HS-27A (cell line): ENCODE data around the gene PLCD4.
A peak's percentile ranks its signal among the peaks of the same experiment; 100 is the strongest.

Source experiments
- DNase-seq: peaks from one replicate; pipeline ENCODE4 v3.0.0-alpha.2; 2012; ENCODE audit warnings: low read depth, missing footprints

Gene PLCD4

DNA sequence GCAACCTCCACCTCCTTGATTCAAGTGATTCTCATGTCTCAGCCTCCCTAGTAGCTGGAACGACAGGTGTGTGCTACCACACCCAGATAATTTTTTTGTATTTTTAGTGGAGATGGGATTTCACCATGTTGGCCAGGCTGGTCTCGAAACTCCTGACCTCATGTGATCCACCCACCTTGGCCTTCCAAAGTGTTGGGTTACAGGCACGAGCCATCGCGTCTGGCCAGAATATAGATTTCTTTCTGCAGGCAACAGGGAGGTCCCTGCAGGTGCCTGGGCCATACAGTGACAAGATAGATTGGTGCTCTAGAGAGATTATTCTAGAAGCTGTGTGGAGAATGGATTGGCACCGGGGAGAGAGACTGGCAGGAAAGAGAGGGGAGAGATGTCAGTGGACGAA is 13.3 kb downstream of the PLCD4 start:
- no peak for DNase-seq

DNA sequence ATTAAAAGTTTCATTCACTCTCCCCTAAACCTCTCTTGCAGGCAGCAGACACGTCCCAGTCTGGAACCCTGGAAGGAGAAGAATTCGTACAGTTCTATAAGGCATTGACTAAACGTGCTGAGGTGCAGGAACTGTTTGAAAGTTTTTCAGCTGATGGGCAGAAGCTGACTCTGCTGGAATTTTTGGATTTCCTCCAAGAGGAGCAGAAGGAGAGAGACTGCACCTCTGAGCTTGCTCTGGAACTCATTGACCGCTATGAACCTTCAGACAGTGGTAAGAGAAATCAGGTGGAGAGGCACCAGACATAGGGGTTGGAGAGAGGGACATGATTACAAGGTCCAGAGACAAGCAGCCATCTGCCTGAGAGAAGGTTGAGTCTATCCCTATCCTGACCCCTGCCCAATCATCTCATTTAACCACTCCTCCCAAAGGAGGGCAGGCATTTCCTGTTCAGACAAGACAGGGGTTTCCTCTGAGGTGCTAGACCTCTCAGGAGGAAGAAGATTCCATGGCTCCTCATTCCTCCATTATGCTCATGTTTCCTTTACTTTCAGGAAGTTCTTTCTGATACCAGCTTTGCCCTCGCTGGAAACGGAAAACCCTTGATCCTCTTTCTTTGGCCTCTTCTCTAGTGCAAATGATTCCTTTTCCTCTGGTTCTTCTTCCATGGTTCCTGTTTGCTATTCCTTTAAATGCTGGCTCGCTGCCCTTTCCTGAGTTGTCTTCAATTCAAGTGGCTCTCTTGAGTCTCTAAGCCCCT is 15.1 kb downstream of the PLCD4 start:
- no peak for DNase-seq

DNA sequence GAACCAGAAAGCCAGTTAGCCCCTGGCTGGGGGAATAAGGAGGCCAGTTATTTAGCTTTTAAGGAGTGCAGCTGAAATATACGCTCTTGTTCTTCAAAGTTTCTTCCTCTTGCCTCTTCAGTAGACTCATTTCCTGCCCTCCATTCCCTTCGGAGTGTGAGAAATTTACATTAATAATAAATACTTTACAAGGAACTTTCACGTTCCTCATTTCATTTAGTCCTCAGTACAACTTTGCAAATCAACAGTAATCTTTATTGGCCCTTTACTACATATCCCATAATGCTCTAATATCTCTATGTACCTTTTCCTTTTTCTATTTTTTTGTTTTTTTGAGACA is 15.6 kb downstream of the PLCD4 start:
- no peak for DNase-seq

DNA sequence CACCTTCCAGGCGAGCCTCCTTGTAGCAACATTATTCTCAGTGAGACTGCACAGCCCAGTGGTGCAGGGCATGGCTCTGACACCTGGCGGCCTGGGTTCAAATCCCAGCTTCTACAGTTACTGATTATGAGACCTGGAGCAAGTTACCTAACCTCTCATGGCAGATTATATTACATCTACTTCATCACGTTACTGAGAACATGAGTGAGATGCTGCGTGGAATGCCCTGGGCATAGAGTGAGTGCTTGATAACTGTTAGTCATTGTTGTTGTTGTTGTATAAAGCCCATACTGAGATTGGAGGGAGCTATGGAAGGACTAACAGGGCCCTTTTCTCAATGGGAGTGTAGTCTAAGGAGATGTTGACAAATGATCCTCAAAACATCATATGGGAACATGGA is 18.7 kb downstream of the PLCD4 start:
- DNase-seq = no peak

DNA sequence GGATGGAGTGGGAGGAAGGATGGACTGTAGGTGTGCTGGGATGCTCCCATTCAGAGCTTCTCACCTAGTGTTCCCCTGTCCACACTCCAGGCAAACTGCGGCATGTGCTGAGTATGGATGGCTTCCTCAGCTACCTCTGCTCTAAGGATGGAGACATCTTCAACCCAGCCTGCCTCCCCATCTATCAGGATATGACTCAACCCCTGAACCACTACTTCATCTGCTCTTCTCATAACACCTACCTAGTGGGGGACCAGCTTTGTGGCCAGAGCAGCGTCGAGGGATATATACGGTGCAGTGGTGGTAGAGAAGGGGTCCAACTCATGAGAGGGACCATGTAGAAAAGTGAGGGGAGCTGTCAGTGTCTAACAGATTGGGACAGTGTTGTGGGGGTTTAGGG is 20.2 kb downstream of the PLCD4 start:
- no peak for DNase-seq

DNA sequence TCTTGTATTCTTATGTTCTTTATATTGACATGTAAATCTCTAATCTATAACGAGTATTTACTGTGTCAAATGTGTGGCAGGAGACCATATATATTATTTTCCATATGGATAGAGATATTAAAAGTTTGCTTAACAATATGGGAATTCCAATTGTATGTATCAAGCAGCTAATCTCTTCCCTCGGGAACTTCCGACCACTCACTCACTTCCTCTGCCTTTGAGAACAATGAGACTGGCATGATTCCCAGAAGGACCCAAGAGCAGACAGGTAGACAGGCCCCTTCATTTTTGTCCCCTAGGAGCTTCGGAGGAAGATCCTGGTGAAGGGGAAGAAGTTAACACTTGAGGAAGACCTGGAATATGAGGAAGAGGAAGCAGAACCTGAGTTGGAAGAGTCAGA is 24.1 kb downstream of the PLCD4 start:
- no peak for DNase-seq

DNA sequence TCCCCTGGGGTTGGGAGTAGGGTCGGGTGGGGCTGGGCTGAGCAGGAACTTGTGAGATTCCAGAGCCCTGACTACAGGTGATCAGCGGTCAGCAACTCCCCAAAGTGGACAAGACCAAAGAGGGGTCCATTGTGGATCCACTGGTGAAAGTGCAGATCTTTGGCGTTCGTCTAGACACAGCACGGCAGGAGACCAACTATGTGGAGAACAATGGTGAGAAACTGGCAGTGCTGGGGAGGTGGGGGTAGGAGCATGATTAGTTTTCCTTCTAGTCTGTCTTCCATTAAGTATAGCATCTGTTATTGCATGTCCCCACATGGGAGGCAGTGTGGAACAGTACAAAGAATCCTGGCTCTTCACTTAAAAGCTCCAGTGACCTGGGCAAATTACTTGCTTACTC is 28.0 kb downstream of the PLCD4 start:
- no peak for DNase-seq

DNA sequence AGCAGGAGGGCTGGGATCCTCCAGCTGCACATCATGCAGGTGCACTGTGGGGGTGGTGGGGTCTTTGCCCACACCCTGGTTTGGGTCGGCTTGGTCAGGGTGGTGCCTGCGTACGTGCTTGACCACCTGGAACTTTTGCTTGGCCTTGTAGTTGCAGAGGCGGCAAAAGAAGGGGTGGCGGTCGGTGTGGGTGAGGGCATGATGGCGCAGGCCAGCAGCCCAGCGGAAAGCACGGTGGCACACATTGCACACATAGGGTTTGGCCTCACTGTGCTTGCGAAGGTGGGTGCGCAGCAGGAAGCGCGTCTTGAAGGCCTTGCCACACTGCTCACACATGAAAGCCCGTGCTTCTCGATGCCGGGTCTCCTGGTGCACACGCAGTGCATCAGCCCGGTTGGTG is 30.7 kb downstream of the PLCD4 start:
- DNase-seq = no peak

DNA sequence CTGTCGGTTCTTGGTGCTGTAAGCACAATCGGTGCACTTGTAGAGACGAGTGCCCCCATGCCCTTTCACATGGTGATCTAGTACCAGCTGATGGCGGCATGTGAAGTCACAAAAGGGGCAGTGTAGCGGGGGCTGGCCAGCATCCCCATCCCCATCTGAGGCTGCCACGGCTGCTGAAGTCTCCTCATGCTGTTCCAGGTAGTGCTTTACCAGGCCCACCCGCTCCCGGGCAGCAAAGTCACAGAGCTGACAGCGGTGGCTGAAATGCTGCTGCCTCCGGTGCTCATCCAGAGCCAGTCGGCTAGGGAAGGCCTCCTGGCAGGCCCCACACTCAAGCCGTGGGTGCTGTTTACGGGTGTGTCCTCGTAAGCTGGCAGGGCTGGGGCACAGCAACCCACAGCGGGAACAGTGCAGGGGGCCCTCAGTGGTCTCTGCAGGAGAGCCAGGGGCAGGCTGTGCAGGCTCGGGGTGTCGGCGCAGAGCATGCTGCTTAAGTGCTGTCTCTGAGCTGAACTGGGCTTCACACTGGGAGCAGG is 34.5 kb downstream of the PLCD4 start:
- DNase-seq = no peak

DNA sequence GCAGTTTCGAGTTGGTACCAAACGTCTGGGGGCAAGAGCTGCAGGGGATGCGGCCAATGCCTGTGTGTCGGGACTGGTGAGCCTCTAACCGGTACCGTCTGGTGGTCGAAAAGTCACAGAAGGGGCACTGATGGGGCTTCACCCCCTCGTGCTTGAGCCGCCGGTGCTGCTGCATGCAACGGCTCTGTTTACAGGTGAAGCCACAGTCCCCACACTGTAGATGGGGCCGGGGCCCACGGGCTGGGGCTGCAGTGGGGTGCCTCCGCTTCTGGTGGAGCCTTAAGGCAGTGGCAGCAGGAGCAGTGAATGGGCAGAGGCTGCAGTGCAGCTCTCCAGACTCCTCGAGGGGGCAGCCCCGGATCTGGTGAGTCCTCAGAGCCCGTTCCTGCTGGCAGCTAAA is 35.1 kb downstream of the PLCD4 start:
- no peak for DNase-seq

DNA sequence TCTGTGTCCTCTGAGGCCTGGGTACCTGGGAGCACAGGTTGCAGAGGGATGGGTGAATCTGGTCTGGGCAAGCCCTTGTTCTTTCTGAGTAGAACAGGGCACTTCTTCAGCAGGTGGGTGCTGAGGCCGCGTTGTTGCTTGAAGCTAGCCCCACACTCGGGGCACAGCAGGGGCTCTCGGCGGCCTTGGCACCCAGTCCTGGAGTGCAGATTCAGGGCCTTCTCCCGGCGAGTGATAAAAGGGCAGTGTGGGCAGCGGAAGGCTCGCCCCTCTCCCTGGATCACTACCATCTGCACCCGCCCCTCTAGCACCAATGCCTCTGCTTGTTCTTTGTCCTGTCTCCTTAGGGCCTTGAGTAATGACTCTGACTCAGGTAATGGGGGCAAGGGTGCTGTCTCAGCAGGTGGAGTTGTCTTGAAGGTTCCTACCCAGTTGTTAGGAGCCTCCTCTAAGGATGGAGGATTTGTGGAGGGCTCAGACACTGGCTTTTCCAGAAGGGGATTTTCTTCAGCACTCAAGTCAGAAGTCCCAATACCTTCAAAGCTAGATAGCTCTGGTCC is 36.1 kb downstream of the PLCD4 start:
- no peak for DNase-seq

DNA sequence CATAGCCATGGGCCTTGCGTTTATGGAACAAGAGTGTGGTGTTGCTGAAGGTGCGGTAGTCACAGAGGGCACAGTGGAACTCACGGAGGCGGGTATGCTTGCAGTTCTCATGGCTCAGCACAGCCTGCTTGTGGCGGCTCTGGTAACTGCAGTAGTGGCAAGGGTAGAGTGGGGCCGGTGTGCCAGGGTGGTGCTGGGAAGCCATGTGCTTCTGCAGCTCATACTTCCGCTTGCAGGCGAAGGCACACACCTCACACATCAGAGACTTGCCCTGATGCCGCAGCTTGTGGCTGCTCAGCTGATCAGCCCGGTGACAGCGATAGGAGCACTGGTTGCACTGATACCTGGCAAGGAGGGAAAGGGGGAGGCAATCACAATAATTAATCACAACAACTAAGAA is 37.0 kb downstream of the PLCD4 start:
- DNase-seq = no peak

DNA sequence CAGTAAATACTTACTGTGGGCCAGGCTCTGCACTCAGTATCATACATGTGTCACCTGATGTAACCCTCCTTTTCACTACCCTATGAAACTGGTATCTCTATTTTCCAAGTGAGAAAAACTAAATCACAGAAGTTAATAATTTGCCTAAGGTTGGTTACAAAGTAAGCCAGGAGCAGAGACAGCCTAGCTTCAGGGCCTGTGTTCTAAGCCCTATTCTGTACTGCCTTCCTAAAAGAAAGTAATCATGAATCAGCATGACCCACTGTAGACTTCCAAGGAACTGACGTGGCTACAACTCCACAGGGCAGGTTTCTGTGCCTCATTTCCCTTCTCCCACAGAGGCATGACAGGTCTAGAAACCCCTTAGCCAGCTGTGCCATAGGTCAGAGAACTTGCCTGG is 37.4 kb downstream of the PLCD4 start:
- DNase-seq = no peak

DNA sequence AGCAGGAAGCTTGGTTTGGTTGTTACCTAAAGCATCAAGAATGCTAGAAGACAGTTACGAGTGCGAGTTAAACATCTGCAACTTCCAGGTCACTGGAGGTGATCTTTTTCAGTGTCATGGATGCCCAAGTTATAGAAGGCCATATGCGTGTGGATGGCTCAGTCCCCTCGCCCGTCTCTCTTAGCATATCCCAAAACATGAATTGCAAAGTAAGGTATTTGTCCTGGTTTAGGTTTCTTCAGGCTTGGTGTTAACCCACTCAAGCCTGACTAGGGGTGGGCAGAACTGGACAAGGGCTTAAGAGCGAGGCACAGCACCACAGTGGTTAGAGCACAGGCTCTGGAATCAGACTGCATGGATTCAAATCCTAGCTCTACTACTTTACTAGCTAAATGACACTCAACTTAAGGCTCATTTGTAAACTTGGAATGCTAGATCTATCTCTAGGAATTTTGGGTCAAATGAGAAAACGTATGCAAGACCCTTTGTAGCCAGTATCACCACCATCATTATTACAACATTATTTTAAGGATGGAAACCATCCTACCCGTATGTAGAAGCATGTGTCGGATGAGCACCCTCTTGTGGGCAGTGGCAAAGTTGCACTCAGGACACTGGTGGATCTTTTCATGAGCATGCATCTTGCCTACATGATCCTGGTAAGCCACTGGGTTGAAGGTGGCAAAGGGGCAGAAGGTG is 40.5 kb downstream of the PLCD4 start:
- no peak for DNase-seq

DNA sequence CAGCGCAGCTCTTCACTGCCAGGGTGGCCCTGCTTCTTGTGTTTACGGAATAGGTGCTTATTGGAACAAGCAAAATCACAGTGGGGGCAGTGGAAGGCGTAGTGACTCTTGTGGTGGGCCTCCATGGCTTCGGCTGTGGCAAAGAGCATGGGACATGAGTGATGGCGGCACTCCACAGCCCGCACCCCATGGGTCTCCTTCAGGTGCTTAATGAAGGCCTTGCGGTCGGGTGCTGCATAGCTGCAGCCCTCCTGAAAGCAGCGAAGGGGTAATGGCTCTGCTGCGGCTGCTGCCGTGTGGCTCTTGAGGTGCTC is 41.0 kb downstream of the PLCD4 start:
- DNase-seq = no peak

DNA sequence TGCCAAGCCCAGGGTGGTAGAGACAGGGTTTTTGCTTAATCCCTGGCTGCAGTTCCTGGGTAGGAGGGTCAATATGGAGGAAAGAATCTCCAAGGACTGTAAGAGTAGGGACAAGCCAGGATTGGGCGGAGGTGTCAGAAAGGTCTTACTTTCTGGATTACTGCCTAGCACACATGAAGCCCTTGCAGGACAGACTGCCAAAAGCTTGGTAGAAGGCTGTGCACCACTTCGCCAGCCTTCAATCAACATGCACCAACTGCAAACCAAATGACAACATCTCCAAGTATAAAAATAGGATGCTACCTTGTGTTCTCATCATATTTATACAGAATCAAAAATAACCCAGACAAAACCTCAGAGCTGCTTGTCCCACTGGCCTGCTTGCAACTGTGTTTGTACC is 48.1 kb downstream of the PLCD4 start:
- no peak for DNase-seq

DNA sequence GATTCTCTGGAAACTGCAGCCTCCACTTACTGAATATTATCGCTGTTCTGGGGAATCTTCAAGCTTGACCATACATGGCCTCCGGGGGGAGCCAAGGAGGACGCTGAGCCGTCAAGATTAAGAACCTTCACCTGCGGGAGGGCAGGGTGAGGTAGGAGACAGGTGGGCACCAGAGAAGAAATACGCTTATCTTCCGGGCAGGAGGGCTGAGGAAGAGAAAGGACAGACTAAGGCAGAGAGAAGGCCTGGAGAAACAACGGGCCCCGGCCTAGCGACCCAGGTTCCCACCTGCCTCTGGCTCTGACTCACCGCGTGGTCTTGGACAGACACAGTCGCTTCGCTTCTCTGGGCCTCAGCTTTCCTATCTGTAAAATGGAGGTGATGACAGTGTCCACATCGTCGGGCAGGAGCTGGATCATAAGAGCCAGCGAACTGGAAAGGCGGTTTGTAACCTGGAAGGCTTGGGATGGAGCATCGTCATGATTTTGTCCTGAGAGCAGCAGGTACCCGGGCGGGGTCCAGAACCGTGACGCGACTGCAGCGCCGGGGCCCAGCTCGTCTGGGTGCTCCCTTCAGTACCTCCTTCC is 51.1 kb downstream of the PLCD4 start:
- no peak for DNase-seq

DNA sequence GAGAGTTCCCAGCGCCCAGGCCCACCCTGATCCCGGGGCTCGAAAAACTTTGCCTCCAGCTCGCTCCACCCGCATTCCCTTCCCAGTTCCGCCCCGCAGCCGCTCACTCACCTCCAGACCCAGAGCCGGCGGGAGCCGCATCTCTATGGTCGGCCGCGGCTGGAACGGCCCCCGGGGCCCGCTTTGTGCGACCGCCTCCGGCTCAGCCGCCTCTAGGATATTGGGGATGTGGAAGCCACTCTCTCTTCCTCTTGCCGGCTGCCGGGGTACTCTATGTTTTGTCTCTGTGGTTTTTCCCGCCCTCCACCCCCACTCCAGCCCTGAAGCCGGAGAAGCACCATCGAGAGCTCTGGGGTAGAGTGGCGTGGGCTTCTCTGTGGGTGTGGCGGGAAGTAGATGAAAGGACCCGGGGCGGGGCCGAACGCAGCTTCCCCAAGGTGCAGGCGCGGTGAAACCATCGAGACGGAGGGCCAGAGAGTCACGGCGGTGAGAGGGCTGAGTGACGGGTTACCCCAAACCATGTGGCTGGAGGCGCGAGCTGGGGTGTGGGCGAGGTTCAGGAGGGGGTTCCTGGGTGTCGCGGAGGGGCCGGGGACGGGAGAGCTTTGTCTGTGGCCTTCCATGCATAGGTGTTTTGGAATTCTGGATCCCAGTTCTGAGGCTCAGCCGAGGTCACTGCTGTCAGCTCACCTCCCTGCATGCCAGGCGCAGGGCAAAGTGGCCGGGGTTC is 51.7 kb downstream of the PLCD4 start, which contains the start of the genes BCS1L and ZNF142:
BCS1L (plus strand) TSS at position 426 of the 730 bp plus-strand sequence. CDS start 1,305 bp downstream, outside the sequence.
ZNF142 (minus strand) TSS at position 366 of the 730 bp plus-strand sequence. CDS start 3,194 bp downstream, outside the sequence.
- DNase-seq = peak; percentile 61

DNA sequence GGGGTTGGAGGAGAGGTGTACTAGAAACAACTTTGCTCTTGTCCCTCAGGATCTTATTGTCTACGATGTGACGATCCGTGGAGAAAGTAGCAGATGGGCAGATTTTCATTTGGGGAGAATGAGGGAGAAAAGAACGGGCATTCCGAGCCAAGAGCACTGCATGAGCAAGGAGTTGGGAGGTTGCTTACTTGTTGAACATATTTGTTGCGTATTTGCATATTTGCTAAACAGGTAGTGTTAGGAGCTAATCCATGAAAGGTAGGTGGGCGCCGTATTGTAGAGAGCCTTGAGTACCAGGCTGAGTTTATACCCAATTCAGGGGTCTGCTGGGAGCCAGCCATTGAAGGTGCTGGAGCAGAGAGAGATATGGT is 52.3 kb downstream of the PLCD4 start:
- no peak for DNase-seq

DNA sequence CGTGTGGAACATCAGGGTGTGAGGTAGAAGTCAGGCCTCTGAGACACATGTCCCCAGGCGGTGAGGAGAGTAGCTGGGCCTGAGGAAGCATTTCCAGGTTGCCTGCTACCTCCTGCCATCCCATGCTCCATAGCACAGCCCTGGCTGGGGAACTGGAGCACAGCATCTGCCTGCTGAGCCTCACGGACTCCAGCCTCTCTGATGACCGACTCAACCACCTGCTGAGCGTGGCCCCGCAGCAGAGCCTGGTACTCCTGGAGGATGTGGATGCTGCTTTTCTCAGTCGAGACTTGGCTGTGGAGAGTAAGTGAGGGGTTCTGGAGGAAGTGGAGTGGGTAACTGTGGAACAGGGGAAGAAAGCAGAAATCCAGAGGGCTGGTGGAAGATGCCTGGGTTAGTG is 54.7 kb downstream of the PLCD4 start:
- DNase-seq = no peak

DNA sequence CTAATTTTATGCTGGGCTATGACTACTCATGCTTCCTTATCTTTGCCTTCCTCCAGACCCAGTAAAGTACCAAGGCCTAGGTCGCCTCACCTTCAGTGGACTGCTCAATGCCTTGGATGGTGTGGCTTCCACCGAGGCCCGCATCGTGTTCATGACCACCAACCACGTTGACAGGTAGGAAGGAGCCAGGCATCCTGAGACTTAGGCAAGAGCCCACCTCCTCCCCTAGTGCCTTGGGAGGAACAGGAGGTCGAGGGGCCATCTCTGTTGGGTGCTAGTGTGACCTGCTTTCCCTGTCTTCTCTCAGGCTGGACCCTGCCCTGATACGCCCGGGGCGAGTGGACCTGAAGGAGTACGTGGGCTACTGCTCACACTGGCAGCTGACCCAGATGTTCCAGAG is 55.1 kb downstream of the PLCD4 start:
- DNase-seq = no peak

DNA sequence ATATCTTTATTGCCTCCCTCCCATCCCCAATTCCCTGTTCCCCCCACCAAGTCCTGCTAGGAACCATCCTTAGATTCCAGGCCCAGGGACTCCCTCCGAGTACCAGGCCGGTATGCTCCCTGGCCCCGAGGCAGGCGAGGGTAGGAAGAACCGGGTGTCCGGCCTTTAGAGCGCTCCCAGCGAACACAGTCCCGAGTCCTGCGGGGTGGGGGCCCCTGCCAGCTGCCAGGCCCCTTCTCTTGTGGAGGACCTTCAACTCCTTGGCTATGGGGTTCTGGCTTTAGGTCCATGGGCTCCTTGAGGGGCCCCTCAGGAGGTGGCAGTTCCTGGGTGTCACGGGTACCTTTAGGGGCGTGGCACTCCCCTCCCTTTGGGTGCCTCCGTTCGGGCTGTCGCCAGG is 56.2 kb downstream of the PLCD4 start:
- DNase-seq = no peak
